Endodermal cell (in vitro differentiated cells): ENCODE results near the gene KHK. TPM values are rescaled to one million over a fixed set of nuclear protein-coding genes. Genes with fewer than 3 reads are reported as not detected.

Source experiments
- DNase-seq: peaks from one replicate; pipeline ENCODE4 v3.0.0-alpha.2; 2017
- H3K27ac ChIP-seq: 2 replicates; pipeline ENCODE4 v1.5.1; 2013; ENCODE audit warnings: mild to moderate bottlenecking, low read depth, low read length, moderate library complexity
- H3K27me3 ChIP-seq: 2 replicates; pipeline ENCODE4 v1.6.1; 2013; ENCODE audit warnings: mild to moderate bottlenecking, low read length, moderate library complexity; ENCODE audit not compliant: insufficient read depth, control insufficient read depth, poor library complexity, severe bottlenecking
- H3K36me3 ChIP-seq: 2 replicates; pipeline ENCODE4 v1.7.0; 2013; ENCODE audit warnings: mild to moderate bottlenecking, low read length, moderate library complexity; ENCODE audit not compliant: control insufficient read depth, insufficient read depth
- H3K4me1 ChIP-seq: one replicate; pipeline ENCODE4 v1.7.0; 2013; ENCODE audit warnings: low read length; ENCODE audit not compliant: control insufficient read depth, insufficient read depth
- H3K4me3 ChIP-seq: 2 replicates; pipeline ENCODE4 v1.5.1; 2013; ENCODE audit warnings: mild to moderate bottlenecking, low read length, moderate library complexity
- H3K9ac ChIP-seq: 2 replicates; pipeline ENCODE4 v1.6.1; 2013; ENCODE audit warnings: mild to moderate bottlenecking, low read length, moderate library complexity; ENCODE audit not compliant: poor library complexity, severe bottlenecking; ENCODE audit errors: extremely low read depth
- H3K9me3 ChIP-seq: 2 replicates; pipeline ENCODE4 v1.6.1; 2013; ENCODE audit warnings: mild to moderate bottlenecking, low read length, moderate library complexity; ENCODE audit not compliant: control insufficient read depth
- H3K27ac Mint-ChIP-seq: 2 replicates; pipeline ENCODE4 v1.8.0; 2020; ENCODE audit warnings: mixed read lengths
- H3K27me3 Mint-ChIP-seq: 2 replicates; pipeline ENCODE4 v1.8.0; 2021; ENCODE audit warnings: mild to moderate bottlenecking, mixed read lengths; ENCODE audit not compliant: insufficient read depth
- H3K36me3 Mint-ChIP-seq: 2 replicates; pipeline ENCODE4 v1.8.0; 2020; ENCODE audit warnings: low read depth, mixed read lengths
- H3K4me1 Mint-ChIP-seq: 2 replicates; pipeline ENCODE4 v1.8.0; 2020; ENCODE audit warnings: mixed read lengths
- H3K4me3 Mint-ChIP-seq: 2 replicates; pipeline ENCODE4 v1.8.0; 2020; ENCODE audit warnings: mild to moderate bottlenecking, moderate library complexity, mixed read lengths
- H3K9me3 Mint-ChIP-seq: 2 replicates; pipeline ENCODE4 v1.8.0; 2020; ENCODE audit warnings: mild to moderate bottlenecking, mixed read lengths
- CTCF ChIP-seq: fragments of 200-600 bp; sonication (generic); conservative IDR thresholded peaks from 2 replicates; pipeline ENCODE4 v1.5.0; 2021; ENCODE audit warnings: antibody characterized with exemption, mild to moderate bottlenecking
- WGBS, 2 experiments: methylation state at CpG; one replicate each; pipeline versions ENCODE4 v1.1.5 to v1.1.7; 2013; ENCODE audit warnings: missing lambda C conversion rate in 2 of 2, mixed read lengths in 1 of 2; ENCODE audit not compliant: insufficient coverage in 1 of 2, insufficient read length in 1 of 2; 5-methylcytosine and 5-hydroxymethylcytosine counted together
- total RNA-seq, 2 donors: library from RNA; stranded (reverse); fragmentation: NEBNext Ultra II Directional in 1 of 2; extraction: Animal tissue kit (Norgen Biotek cat#: 25700) in 1 of 2; gene quantifications; 2 replicates in 1 of 2; 3 replicates in 1 of 2; pipeline ENCODE4 v1.2.1, GENCODE V29; 2021

The KHK gene
- total RNA-seq, 2 donors from 2014 or later = 3.3 to 3.9 TPM

- no peak overlapping the region for H3K9ac ChIP-seq
- Mint-ChIP-seq H3K27ac (no peak overlapping the region), H3K9me3 (no peaks in the 10 kb centered on the region), H3K36me3 (peaks cover 65% of the 10 kb centered on the region), H3K4me3 (no peak overlapping the region), H3K27me3 (no peaks in the 10 kb centered on the region), H3K4me1 (peaks cover 12% of the 10 kb centered on the region)
- no peak for TF ChIP-seq CTCF
- no peaks in the 10 kb centered on the region for H3K27me3 ChIP-seq
- peaks cover 56% of the 10 kb centered on the region for H3K36me3 ChIP-seq
- H3K4me3 ChIP-seq = no peak overlapping the region
- no peak overlapping the region for H3K27ac ChIP-seq
- 96 to 98% methylated on average over 5 of the region's 5 CpGs for WGBS, 2 experiments
- H3K4me1 ChIP-seq = peaks cover 4% of the 10 kb centered on the region
- no peak for DNase-seq
- H3K9me3 ChIP-seq = no peaks in the 10 kb centered on the region
These were observed 19.2 kb upstream of the KHK start for GRCh38 chr2:27067385-27067784.

GRCh38 chr2:27069436-27069835, 17.1 kb upstream of the KHK start:
- no peaks in the 10 kb centered on the region for H3K9me3 Mint-ChIP-seq
- peak overlapping the region; percentile 100 for H3K4me3 ChIP-seq
- TF ChIP-seq CTCF = no peak
- H3K4me3 Mint-ChIP-seq = peak overlapping the region; percentile 95
- H3K9ac ChIP-seq = peak overlapping the region; percentile 1
- H3K9me3 ChIP-seq = no peaks in the 10 kb centered on the region
- H3K36me3 Mint-ChIP-seq = peaks cover 47% of the 10 kb centered on the region
- H3K27me3 Mint-ChIP-seq = no peaks in the 10 kb centered on the region
- 93 to 100% methylated on average over 4 to 6 of the region's 6 CpGs for WGBS, 2 experiments
- peaks cover 49% of the 10 kb centered on the region for H3K36me3 ChIP-seq
- no peak for DNase-seq
- H3K27ac Mint-ChIP-seq = no peak overlapping the region
- no peaks in the 10 kb centered on the region for H3K27me3 ChIP-seq
- H3K4me1 Mint-ChIP-seq = peaks cover 19% of the 10 kb centered on the region
- peaks cover 7% of the 10 kb centered on the region for H3K4me1 ChIP-seq
- H3K27ac ChIP-seq = no peak overlapping the region

GRCh38 chr2:27069961-27070618, 16.5 kb upstream of the KHK start:
- Mint-ChIP-seq H3K27ac (peak overlapping the region; percentile 80), H3K4me3 (peak overlapping the region; percentile 95), H3K9me3 (no peaks in the 10 kb centered on the region), H3K4me1 (peaks cover 19% of the 10 kb centered on the region), H3K27me3 (no peaks in the 10 kb centered on the region), H3K36me3 (peaks cover 43% of the 10 kb centered on the region)
- TF ChIP-seq CTCF = no peak
- Histone ChIP-seq H3K36me3 (peaks cover 46% of the 10 kb centered on the region), H3K9ac (peak overlapping the region; percentile 81), H3K9me3 (no peaks in the 10 kb centered on the region), H3K4me1 (peaks cover 7% of the 10 kb centered on the region), H3K4me3 (peak overlapping the region; percentile 100), H3K27me3 (no peaks in the 10 kb centered on the region), H3K27ac (no peak overlapping the region)
- WGBS, 2 experiments = 90 to 94% methylated on average over 6 to 8 of the region's 8 CpGs
- DNase-seq = no peak
